HG03469 (cell line): Measurements from ENCODE around the gene PEX19.

Experiments used
- ATAC-seq: cut with Tn5 transposase; IDR thresholded peaks from one replicate; pipeline ENCODE4 v1.9.1; 2021; ENCODE audit warnings: mild to moderate bottlenecking, moderate library complexity, moderate number of reproducible peaks; ENCODE audit not compliant: unreplicated experiment

PEX19 gene

DNA sequence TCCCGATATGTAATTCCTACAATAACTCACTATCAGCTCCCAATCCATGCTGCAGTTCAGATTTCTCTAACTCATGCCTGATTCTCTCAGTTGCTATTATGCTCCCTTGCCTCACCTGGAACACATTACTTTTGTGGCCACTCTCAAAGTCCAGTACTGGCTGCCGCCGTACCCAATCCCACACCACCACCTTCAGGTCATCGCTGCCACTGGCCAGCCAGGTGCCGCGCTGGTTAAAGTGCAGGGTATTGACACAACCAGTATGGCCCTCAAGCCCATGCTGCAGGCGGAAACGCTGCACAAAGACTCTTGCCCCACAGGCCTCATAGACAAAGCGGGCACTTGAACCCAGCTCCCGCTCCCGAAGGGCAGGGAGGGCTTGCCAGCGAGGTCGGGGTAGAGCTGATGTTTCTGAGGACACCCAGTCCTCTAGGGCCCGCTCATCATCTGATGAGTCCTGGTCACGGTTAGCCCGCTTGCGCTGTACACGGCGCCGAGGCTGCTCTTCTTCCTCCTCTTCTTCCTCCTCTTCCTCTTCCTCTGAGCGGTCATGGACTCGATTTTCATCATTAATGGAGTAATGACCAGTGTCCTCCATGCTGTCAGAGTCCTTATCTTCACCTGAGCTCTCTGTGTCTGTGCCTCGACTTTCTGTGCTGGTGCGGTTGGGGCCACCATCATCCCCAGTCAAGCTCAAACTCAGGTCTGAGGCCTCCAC is 45.2 kb downstream of the PEX19 start:
- ATAC-seq: no peak

DNA sequence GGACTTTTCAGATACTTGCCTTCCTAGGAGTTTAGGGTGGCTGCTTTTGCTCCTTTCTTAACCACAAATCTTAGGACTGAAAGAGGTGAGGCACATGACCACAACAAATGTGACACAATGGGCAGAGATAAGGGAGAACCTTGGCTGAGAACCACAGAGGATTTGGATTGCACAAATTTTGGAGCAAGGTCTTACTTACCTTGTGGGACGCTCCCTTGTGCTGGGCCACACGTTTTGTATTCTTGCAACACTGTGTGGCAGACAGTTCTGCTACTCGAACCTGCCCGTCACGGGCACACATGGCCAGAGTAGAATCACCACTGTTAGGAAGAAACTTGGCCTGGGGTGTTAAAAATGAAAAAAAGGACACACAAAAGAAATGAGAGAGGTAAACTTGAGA is 46.5 kb downstream of the PEX19 start:
- no peak for ATAC-seq

GRCh38 chr1:160237558-160237957 is 47.4 kb downstream of the PEX19 start:
- ATAC-seq: no peak

DNA sequence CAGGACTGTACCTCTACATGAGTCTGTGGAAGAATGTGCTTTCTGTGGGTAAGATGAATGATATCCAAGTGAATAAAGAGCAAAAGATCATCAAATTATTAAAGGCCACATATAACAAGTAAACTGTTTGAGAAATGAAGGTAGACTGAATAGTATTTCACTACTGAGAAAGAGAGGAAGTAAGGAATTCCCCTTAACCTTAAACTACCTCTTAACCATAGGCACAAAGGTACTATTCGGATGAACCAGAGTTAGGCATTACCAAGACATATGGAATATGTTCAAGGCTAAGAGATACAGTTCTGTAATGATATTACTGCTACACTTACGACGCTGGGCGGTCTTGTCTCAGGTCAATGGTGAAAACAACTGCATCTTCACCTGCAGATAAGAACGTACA is 48.1 kb downstream of the PEX19 start:
- no peak for ATAC-seq

DNA sequence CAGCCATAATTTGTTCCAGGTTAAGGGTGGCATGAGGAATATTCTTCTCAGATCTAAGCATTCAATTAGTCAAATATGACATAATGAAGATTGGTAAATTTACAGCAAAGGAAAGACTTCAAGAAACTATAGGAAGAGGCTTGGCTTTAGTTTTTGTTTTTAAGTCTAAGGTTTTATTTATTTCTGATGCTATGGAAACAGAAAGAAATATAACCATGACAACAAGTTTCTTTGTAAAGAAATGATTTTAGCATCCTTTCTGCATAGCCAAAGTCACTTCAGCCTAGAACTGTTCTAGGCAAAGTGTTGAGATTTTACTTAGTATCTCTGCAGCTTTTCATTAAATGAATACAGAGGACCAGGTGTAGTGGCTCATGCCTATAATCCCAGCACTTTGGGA is 52.0 kb downstream of the PEX19 start:
- no peak for ATAC-seq

DNA sequence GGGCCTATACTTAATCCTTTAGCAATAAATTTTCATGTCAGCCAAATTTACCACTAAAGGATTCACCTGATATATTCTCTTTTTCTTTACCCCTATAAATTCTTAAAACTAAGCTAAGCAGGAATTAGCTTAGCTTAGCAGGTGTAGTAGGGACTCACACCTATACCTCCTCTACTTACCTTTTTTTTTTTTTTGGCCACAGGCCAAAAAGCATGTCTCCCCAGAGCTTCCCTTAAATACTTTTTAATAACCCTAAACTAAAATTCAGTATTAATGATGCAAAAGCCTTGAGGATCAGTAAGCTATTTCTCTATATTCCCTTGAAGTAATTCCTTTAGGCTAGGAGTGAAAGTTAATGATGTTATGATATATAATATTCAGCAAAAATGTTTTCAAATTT is 56.5 kb downstream of the PEX19 start:
- no peak for ATAC-seq

DNA sequence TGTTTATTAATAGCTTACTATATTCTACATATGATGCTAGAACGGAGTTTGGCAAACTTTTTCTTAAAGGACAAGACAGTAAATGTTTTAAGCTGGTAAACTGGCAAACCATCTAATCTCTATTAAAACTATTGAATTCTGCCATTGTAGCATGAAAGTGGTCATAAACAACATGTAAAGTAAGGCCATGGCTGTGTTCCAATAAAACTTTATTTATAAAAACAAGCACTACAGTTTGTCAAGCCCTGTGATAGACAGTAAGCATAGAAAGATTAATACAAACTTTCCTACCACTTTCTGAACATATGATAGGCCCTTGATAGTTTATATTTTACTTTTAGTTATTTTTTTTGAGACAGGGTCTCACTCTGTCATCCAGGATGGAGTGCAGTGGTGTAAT is 57.4 kb downstream of the PEX19 start:
- no peak for ATAC-seq

DNA sequence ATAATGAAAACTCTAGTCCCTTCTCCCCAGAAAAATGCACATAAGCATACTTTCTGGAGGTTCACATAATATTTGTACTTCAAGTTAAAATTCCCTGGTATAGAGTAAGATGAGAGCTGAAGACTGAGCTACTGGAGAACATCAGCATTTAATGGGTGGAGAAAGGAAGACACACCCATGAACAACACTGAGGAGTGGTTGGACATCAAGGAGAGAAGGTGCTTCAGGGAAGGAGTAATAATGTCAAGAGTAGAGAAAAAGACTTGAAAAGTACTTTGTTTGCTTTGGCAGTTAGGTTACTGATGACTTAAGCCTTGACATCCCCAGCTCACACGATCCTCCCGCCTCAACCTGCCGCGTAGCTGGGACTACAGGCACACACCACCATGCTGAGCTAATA is 57.9 kb downstream of the PEX19 start:
- ATAC-seq: no peak
